HepG2 (cell line): Measurements from ENCODE around the gene ABHD1. TPM values are rescaled to one million over a fixed set of nuclear protein-coding genes. Genes with fewer than 3 reads are reported as not detected.

Experiments
- ATF3 ChIP-seq: sonication (generic); formaldehyde crosslinking; IDR thresholded peaks from 2 replicates; pipeline ENCODE4 v1.4.0; 2020; ENCODE audit warnings: missing genetic modification reagents
- ATF4 ChIP-seq, 2 experiments: fragments of 450-650 bp in 1 of 2; sonication (generic) in 1 of 2; formaldehyde crosslinking; IDR thresholded peaks; 2 replicates each; pipeline versions ENCODE4 v1.5.0 to v1.8.0; 2020 to 2022; ENCODE audit warnings: mild to moderate bottlenecking in 1 of 2, missing genetic modification reagents in 1 of 2
- HOMEZ ChIP-seq: IDR thresholded peaks from 2 replicates; pipeline ENCODE4 v1.6.1; 2016; ENCODE audit warnings: low read depth
- KAT8 ChIP-seq: IDR thresholded peaks from 2 replicates; pipeline ENCODE4 v1.6.1; 2016; ENCODE audit warnings: missing genetic modification reagents, missing compliant biosample characterization
- KDM1A ChIP-seq: IDR thresholded peaks from 2 replicates; pipeline ENCODE4 v1.6.1; 2016; ENCODE audit warnings: missing compliant biosample characterization
- MIER2 ChIP-seq: IDR thresholded peaks from 2 replicates; pipeline ENCODE4 v1.6.1; 2016; ENCODE audit warnings: missing biosample characterization, missing genetic modification reagents
- MZF1 ChIP-seq: sonication (generic); formaldehyde crosslinking; IDR thresholded peaks from 2 replicates; pipeline ENCODE4 v1.8.1; 2023; ENCODE audit warnings: mild to moderate bottlenecking, missing genetic modification reagents, borderline replicate concordance
- NR2F2 ChIP-seq: IDR thresholded peaks from 2 replicates; pipeline ENCODE4 v1.6.1; 2012; ENCODE audit warnings: low read depth, inconsistent platforms, borderline replicate concordance
- REL ChIP-seq: sonication (generic); formaldehyde crosslinking; conservative IDR thresholded peaks from 2 replicates; pipeline ENCODE4 v1.8.0; 2022; ENCODE audit warnings: mild to moderate bottlenecking, missing genetic modification reagents, moderate library complexity
- SAFB2 ChIP-seq: sonication (generic); formaldehyde crosslinking; IDR thresholded peaks from 2 replicates; pipeline ENCODE4 v1.5.1; 2020; ENCODE audit warnings: missing genetic modification reagents, low read depth, mild to moderate bottlenecking, borderline replicate concordance
- STAT5B ChIP-seq: sonication (generic); formaldehyde crosslinking; IDR thresholded peaks from 2 replicates; pipeline ENCODE4 v1.4.0; 2020; ENCODE audit warnings: missing genetic modification reagents
- TRAFD1 ChIP-seq: sonication (generic); formaldehyde crosslinking; IDR thresholded peaks from 2 replicates; pipeline ENCODE4 v1.5.1; 2020; ENCODE audit warnings: missing genetic modification reagents, mild to moderate bottlenecking, borderline replicate concordance
- ZBTB20 ChIP-seq: sonication (generic); formaldehyde crosslinking; IDR thresholded peaks from 2 replicates; pipeline ENCODE4 v1.8.1; 2023; ENCODE audit warnings: missing genetic modification reagents, low read depth, mild to moderate bottlenecking, borderline replicate concordance
- ZBTB38 ChIP-seq: sonication (generic); formaldehyde crosslinking; IDR thresholded peaks from 2 replicates; pipeline ENCODE4 v1.5.1; 2020; ENCODE audit warnings: mild to moderate bottlenecking, missing genetic modification reagents
- ZFP82 ChIP-seq: sonication (generic); formaldehyde crosslinking; IDR thresholded peaks from 2 replicates; pipeline ENCODE4 v1.5.1; 2020; ENCODE audit warnings: mild to moderate bottlenecking, missing genetic modification reagents, borderline replicate concordance
- ZFY ChIP-seq: sonication (generic); formaldehyde crosslinking; IDR thresholded peaks from 2 replicates; pipeline ENCODE4 v1.4.0; 2020; ENCODE audit warnings: missing genetic modification reagents
- ZKSCAN5 ChIP-seq: sonication (generic); formaldehyde crosslinking; IDR thresholded peaks from 2 replicates; pipeline ENCODE4 v1.5.1; 2020; ENCODE audit warnings: mild to moderate bottlenecking, missing genetic modification reagents
- ZNF232 ChIP-seq: sonication (generic); formaldehyde crosslinking; IDR thresholded peaks from 2 replicates; pipeline ENCODE4 v1.4.0; 2020; ENCODE audit warnings: missing genetic modification reagents, borderline replicate concordance
- ZNF431 ChIP-seq: sonication (generic); formaldehyde crosslinking; IDR thresholded peaks from 2 replicates; pipeline ENCODE4 v1.9.0; 2022; ENCODE audit warnings: missing genetic modification reagents, low read depth, mild to moderate bottlenecking, borderline replicate concordance
- ZNF605 ChIP-seq: sonication (generic); formaldehyde crosslinking; IDR thresholded peaks from 2 replicates; pipeline ENCODE4 v1.8.0; 2022; ENCODE audit warnings: mild to moderate bottlenecking, missing genetic modification reagents
- ZNF691 ChIP-seq: sonication (generic); formaldehyde crosslinking; IDR thresholded peaks from 2 replicates; pipeline ENCODE4 v1.4.0; 2020; ENCODE audit warnings: missing genetic modification reagents, low read depth, mild to moderate bottlenecking, borderline replicate concordance
- ZNF713 ChIP-seq: sonication (generic); formaldehyde crosslinking; IDR thresholded peaks from 2 replicates; pipeline ENCODE4 v1.4.0; 2020; ENCODE audit warnings: mild to moderate bottlenecking, missing genetic modification reagents
- ZSCAN22 ChIP-seq: sonication (generic); formaldehyde crosslinking; IDR thresholded peaks from 2 replicates; pipeline ENCODE4 v1.4.0; 2020; ENCODE audit warnings: mild to moderate bottlenecking, missing genetic modification reagents
- polyA plus RNA-seq, 8 experiments: library from polyadenylated mRNA; depleted of rRNA in 3 of 8; stranded (reverse) in 7 of 8; unstranded in 1 of 8; fragments of >200 nt; fragmentation: Illumina TruSeq in 4 of 8; extraction: Trizol in 4 of 8; gene quantifications; 2 replicates each; pipeline versions ENCODE4 v1.2.1 to v1.2.3, GENCODE V29; 2011 to 2016; ENCODE audit warnings: low read depth in 4 of 8, missing spikeins in 1 of 8, mixed read lengths in 1 of 8; ENCODE audit not compliant: insufficient read depth in 1 of 8
- total RNA-seq, 5 experiments: library from RNA; depleted of rRNA; stranded (reverse); fragments of >200 nt; fragmentation: Illumina TruSeq; extraction: Trizol; gene quantifications; 2 replicates each; pipeline ENCODE4 v1.2.3, GENCODE V29; 2016; ENCODE audit warnings: low read depth in 1 of 5
- TF ChIP-seq, protein P1 (sequence below): IDR thresholded peaks from 2 replicates; pipeline ENCODE4 v1.6.1; 2016

The ABHD1 gene
- total and polyA plus RNA-seq, 2 of the 13 experiments (the other 11 are each of a cell fraction or from before 2014, with no cell fraction given) = 0.04 to 0.81 TPM

DNA sequence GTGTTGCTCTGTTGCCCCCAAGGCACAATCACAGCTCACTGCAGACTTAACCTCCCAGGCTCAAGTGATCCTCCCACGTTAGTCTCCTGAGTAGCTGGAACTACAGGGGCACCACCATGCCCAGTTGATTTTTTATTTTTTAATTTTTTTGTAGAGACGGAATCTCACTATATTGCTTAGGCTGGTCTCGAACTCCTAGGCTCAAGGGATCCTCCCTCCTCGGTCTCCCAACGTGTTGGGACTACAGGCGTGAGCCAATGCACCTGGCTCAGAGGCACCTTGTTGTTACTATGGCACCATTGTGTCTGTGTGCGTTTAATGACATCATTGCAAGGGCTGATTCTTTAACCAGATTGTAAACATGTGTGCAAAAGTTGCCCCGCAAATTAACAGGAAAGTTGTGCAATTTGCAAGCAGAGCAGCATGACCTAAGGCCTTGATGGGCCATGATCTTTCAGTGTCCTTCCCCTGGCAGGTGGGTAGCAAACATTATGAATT lies 47.8 kb downstream of the ABHD1 start (continued):
- TF ChIP-seq ZNF691 (peak; percentile 59), STAT5B (CRISPR knock-in tag) (no peak), ZNF431 (CRISPR knock-in tag) (no peak), HOMEZ (CRISPR knock-in tag) (peak; percentile 95), NR2F2 (peak; percentile 81), ZSCAN22 (CRISPR knock-in tag) (no peak), ZNF232 (CRISPR knock-in tag) (peak; percentile 76; the same call in 1 of the 2 replicates), MZF1 (CRISPR knock-in tag) (no peak), ATF4 (CRISPR knock-in tag; IDR thresholded peaks at IDR 0.05) (peak in 1 of 2 experiments; percentile 97; a peak in 2 of 4 replicates), ZFP82 (CRISPR knock-in tag) (peak; percentile 65), KAT8 (CRISPR knock-in tag) (peak; percentile 80), REL (CRISPR knock-in tag) (no peak), ZFY (CRISPR knock-in tag) (peak; percentile 47; the same call in 1 of the 2 replicates), ZBTB38 (peak; percentile 99), TRAFD1 (CRISPR knock-in tag) (peak; percentile 75; the same call in 1 of the 2 replicates), ZNF713 (CRISPR knock-in tag) (no peak), ZBTB20 (CRISPR knock-in tag) (peak; percentile 93; the same call in 1 of the 2 replicates), MIER2 (peak; percentile 77; the same call in 1 of the 2 replicates), KDM1A (CRISPR knock-in tag) (peak; percentile 95), ZKSCAN5 (CRISPR knock-in tag) (no peak), ATF3 (CRISPR knock-in tag) (peak; percentile 76), ZNF605 (CRISPR knock-in tag) (peak; percentile 41; the same call in 1 of the 2 replicates), SAFB2 (CRISPR knock-in tag) (peak; percentile 55; the same call in 1 of the 2 replicates)
- TF ChIP-seq, protein P1, sequence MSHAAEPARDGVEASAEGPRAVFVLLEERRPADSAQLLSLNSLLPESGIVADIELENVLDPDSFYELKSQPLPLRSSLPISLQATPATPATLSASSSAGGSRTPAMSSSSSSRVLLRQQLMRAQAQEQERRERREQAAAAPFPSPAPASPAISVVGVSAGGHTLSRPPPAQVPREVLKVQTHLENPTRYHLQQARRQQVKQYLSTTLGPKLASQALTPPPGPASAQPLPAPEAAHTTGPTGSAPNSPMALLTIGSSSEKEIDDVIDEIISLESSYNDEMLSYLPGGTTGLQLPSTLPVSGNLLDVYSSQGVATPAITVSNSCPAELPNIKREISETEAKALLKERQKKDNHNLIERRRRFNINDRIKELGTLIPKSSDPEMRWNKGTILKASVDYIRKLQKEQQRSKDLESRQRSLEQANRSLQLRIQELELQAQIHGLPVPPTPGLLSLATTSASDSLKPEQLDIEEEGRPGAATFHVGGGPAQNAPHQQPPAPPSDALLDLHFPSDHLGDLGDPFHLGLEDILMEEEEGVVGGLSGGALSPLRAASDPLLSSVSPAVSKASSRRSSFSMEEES (CRISPR knock-in tag) = peak; percentile 96
